Upper lobe of right lung (tissue), 1 donor: ENCODE data around the gene ZNF613. TPM values are rescaled to one million over a fixed set of nuclear protein-coding genes. Genes with fewer than 3 reads are reported as not detected.

Experiments
- ATAC-seq: fragments of 200-7000 bp; cut with Tn5 transposase; one replicate; pipeline ENCODE4 v1.9.1; 2020; ENCODE audit warnings: mild to moderate bottlenecking, moderate library complexity
- DNase-seq: peaks from one replicate; pipeline ENCODE4 v3.0.0-alpha.2; 2020
- H3K27ac ChIP-seq: fragments of 200-600 bp; one replicate; pipeline ENCODE4 v1.8.0; 2022
- H3K27me3 ChIP-seq: fragments of 200-600 bp; one replicate; pipeline ENCODE4 v1.8.0; 2022; ENCODE audit warnings: mild to moderate bottlenecking
- H3K36me3 ChIP-seq: fragments of 200-600 bp; one replicate; pipeline ENCODE4 v1.8.0; 2022
- H3K4me1 ChIP-seq: fragments of 200-600 bp; one replicate; pipeline ENCODE4 v1.8.0; 2022
- H3K4me3 ChIP-seq: fragments of 200-600 bp; one replicate; pipeline ENCODE4 v1.8.0; 2022; ENCODE audit warnings: mild to moderate bottlenecking
- H3K9me3 ChIP-seq: fragments of 200-600 bp; one replicate; pipeline ENCODE4 v1.8.0; 2022
- intact Hi-C: fragments of 100-400 bp; cut with DNase I; formaldehyde crosslinking; loops from one replicate; pipeline ENCODE4 v1.11.0; 2022
- total RNA-seq: library from RNA; stranded (reverse); fragmentation: NEBNext Ultra II Directional; extraction: Animal tissue kit (Norgen Biotek cat#: 25700); gene quantifications from one replicate; pipeline ENCODE4 v1.2.1, GENCODE V29; 2021
- TF ChIP-seq, protein P1 (sequence below): fragments of 200-600 bp; IDR thresholded peaks from one replicate; pipeline ENCODE4 v1.8.0; 2022; ENCODE audit warnings: antibody characterized with exemption
- donor health status: DM: no; HTN: yes; CAD: no; lungs with severe emphysema.

Gene ZNF613
- total RNA-seq, 1 donor from 2014 or later, result 5.8 TPM

DNA sequence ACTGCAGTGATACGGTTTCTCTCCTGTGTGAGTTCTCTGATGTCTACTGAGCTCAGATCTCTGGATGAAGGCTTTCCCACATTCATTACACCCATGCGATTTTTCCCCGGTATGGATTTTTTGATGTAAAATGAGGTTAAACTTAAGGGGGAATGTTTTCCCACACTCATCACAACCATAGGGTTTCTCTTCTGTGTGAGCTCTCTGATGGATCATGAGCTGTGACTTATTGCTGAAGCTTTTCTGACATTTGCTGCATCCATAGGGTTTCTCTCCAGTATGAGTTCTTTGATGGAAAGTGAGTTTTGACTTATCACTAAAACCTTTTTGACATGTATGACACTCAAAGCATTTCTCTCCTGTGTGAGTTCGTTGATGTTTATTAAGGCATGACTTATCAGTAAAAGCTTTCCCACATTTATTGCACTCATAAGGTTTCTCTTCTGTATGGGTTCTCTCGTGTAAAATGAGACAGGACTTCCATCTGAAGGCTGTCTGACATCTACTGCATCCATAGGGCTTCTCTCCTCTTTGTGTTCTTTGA is 11.9 kb upstream of the ZNF613 start:
- DNase-seq, result no peak
- TF ChIP-seq, protein P1, sequence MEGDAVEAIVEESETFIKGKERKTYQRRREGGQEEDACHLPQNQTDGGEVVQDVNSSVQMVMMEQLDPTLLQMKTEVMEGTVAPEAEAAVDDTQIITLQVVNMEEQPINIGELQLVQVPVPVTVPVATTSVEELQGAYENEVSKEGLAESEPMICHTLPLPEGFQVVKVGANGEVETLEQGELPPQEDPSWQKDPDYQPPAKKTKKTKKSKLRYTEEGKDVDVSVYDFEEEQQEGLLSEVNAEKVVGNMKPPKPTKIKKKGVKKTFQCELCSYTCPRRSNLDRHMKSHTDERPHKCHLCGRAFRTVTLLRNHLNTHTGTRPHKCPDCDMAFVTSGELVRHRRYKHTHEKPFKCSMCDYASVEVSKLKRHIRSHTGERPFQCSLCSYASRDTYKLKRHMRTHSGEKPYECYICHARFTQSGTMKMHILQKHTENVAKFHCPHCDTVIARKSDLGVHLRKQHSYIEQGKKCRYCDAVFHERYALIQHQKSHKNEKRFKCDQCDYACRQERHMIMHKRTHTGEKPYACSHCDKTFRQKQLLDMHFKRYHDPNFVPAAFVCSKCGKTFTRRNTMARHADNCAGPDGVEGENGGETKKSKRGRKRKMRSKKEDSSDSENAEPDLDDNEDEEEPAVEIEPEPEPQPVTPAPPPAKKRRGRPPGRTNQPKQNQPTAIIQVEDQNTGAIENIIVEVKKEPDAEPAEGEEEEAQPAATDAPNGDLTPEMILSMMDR, result no peak
- Histone ChIP-seq H3K4me3 (no peak overlapping the region), H3K4me1 (no peaks in the 10 kb centered on the region), H3K27me3 (no peaks in the 10 kb centered on the region), H3K27ac (no peak overlapping the region), H3K36me3 (no peaks in the 10 kb centered on the region), H3K9me3 (peaks cover 32% of the 10 kb centered on the region)
- intact Hi-C loops, result no loop called here
- ATAC-seq, result no peak

DNA sequence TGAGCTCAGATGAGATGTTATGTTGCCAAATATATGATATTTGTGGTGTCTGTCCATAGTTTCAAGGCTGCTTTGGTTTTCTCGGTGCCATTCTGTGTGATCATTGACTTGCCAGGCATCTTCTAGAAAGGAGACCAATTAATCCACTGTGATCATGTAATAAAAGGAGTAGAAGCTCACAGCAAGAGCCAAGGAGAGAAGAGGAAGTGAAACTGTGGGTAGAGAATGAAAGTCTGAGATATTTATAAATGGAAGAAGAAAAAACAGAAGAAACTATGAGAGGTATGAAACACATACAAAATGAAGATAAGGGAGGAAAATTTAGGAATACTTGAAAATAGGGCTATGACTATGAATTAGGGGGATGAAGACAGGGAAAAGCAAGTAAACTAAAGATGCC is 11.1 kb upstream of the ZNF613 start:
- H3K4me1 ChIP-seq, result no peaks in the 10 kb centered on the region
- no peak for DNase-seq
- TF ChIP-seq, protein P1, result no peak
- H3K4me3 ChIP-seq, result no peak overlapping the region
- H3K27ac ChIP-seq, result no peak overlapping the region
- H3K27me3 ChIP-seq, result no peaks in the 10 kb centered on the region
- H3K9me3 ChIP-seq, result peaks cover 40% of the 10 kb centered on the region
- intact Hi-C loops, result no loop called here
- H3K36me3 ChIP-seq, result no peaks in the 10 kb centered on the region
- no peak for ATAC-seq

DNA sequence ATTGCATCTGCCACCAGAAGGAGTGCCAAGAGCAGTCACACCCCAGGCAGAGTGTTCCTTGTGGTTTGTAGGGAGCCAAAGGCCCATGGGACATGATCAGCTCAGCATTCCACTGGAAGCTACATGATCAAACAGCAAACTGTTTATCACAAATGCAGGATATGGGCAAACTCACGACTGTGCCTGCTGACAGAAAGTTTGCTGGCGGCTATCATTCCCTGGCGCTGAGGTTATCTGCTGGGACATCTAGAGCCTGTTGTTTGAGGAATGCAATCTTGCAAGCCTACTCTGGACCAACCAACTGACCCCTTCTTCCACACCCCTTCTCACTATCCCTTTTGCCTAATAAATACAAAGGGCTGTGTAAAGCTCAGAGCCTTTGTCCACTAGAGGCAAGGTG is 7.7 kb upstream of the ZNF613 start:
- intact Hi-C loops, result no loop called here

DNA sequence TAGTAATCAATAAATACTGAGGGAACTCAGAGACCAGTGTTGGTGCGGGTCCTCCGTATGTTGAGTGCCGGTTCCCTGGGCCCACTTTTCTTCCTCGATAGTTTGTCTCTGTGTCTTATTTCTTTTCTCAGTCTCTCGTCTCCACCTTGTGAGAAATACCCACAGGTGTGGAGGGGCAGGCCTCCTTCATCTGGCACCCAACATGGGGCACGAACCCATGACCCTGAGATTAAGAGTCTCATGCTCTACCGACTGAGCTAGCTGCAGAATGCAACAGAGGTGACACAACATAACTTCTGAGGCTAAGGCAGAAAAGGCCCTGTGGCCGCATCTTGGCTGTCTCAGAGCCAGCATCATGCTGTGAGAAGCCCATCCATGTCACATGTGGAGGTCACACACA is 5.3 kb upstream of the ZNF613 start:
- intact Hi-C loops, result no loop called here
- TF ChIP-seq, protein P1, result no peak
- DNase-seq (no peak), ATAC-seq (no peak)
- no peaks in the 10 kb centered on the region for H3K4me1 ChIP-seq
- H3K4me3 ChIP-seq, result no peak overlapping the region
- H3K36me3 ChIP-seq, result no peaks in the 10 kb centered on the region
- H3K27ac ChIP-seq, result no peak overlapping the region
- no peaks in the 10 kb centered on the region for H3K27me3 ChIP-seq
- peaks cover 32% of the 10 kb centered on the region for H3K9me3 ChIP-seq

More for the DNA sequence above, 7.7 kb upstream of the ZNF613 start:
- H3K4me1 ChIP-seq, result no peaks in the 10 kb centered on the region
- DNase-seq (no peak), ATAC-seq (no peak)
- H3K9me3 ChIP-seq, result peaks cover 50% of the 10 kb centered on the region
- no peak overlapping the region for H3K27ac ChIP-seq
- no peak overlapping the region for H3K4me3 ChIP-seq
- TF ChIP-seq, protein P1, result no peak
- no peaks in the 10 kb centered on the region for H3K36me3 ChIP-seq
- H3K27me3 ChIP-seq, result no peaks in the 10 kb centered on the region

DNA sequence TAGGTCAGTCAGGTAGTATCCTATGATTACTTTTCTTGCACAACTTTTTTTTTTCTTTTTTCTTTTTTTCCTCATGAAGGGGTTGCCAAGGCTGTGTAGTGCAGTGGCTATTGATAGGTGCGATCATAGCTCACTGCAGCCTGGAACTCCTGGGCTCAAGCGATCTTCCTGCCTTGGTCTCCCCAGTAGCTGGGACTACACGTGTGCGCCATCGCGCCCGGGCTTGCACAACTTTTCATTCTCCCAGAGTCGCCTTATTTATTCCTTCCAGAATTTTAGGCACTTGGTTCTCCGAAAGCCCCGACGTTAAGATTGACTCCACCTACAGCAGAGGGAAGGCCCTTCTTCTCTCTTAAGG is 867 bp upstream of the ZNF613 start:
- Histone ChIP-seq H3K27ac (peak overlapping the region; percentile 87), H3K36me3 (peaks cover 15% of the 10 kb centered on the region), H3K4me1 (peaks cover 8% of the 10 kb centered on the region), H3K4me3 (peak overlapping the region; percentile 77), H3K27me3 (no peaks in the 10 kb centered on the region), H3K9me3 (peaks cover 25% of the 10 kb centered on the region)
- TF ChIP-seq, protein P1, result no peak
- intact Hi-C loops, result no loop called here
- DNase-seq, result no peak
- ATAC-seq, result no peak

DNA sequence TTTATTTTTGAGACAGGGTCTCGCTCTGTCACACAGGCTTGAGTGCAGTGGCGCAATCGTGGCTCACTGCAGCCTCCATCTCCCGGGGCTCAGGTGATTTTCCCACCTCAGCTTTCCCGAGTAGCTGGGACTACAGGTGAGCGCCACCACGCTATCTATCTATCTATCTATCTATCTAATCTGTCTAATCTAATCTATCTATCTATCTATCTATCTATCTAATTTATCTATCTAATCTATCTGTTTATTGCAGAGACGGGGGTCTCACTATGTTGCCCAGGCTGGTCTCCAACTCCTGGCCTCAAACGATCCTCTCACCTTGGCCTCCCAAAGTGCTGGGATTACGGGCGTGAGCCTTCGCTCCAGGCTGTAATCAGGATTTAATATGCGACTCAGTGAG is 587 bp downstream of the ZNF613 start:
- intact Hi-C loops, result no loop called here

More for the DNA sequence above, 587 bp downstream of the ZNF613 start:
- H3K4me3 ChIP-seq, result peak overlapping the region; percentile 77
- ATAC-seq, result no peak
- peaks cover 21% of the 10 kb centered on the region for H3K36me3 ChIP-seq
- H3K9me3 ChIP-seq, result peaks cover 12% of the 10 kb centered on the region
- peak overlapping the region; percentile 87 for H3K27ac ChIP-seq
- H3K27me3 ChIP-seq, result no peaks in the 10 kb centered on the region
- DNase-seq, result no peak
- TF ChIP-seq, protein P1, result no peak
- peaks cover 8% of the 10 kb centered on the region for H3K4me1 ChIP-seq
